ENCODE results near the gene INPP5E.

DNA sequence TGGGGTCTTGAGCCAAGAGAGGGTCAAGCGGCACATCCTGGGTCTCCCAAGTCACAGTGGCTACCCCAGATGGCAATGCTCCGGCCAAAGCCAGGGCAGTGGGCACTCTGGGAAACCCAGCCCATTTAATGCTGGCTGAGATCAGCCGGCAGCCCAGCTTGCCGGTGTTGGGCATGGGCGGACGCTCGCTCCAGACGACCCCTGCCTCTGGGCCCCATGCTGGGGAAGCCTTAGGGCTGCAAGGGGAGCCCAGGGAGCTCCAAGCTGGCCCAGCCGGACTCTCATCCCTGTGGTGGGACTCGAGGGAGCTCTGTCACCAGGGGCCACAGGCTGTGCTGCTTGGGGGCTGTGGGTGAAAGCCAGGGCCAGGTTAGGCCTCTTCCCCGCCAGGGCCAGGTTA is 60.2 kb downstream of the INPP5E start:
- TF ChIP-seq, protein P1, sequence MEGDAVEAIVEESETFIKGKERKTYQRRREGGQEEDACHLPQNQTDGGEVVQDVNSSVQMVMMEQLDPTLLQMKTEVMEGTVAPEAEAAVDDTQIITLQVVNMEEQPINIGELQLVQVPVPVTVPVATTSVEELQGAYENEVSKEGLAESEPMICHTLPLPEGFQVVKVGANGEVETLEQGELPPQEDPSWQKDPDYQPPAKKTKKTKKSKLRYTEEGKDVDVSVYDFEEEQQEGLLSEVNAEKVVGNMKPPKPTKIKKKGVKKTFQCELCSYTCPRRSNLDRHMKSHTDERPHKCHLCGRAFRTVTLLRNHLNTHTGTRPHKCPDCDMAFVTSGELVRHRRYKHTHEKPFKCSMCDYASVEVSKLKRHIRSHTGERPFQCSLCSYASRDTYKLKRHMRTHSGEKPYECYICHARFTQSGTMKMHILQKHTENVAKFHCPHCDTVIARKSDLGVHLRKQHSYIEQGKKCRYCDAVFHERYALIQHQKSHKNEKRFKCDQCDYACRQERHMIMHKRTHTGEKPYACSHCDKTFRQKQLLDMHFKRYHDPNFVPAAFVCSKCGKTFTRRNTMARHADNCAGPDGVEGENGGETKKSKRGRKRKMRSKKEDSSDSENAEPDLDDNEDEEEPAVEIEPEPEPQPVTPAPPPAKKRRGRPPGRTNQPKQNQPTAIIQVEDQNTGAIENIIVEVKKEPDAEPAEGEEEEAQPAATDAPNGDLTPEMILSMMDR (IDR thresholded peaks at IDR 0.05) = no peak
- no peak for TF ChIP-seq POLR2A (IDR thresholded peaks at IDR 0.05)

Data from uterus (tissue), 2 donors.